ENCODE results near the gene RASGRP1. TPM values are rescaled to one million over a fixed set of nuclear protein-coding genes. Genes with fewer than 3 reads are reported as not detected.

The RASGRP1 gene
- total RNA-seq, 1 experiment from 2014 or later, result 2.8 TPM

GRCh38 chr15:38504680-38505467 is 59.7 kb downstream of the RASGRP1 start (continued):
- no peak for TF ChIP-seq NR1H2 (CRISPR knock-in tag; IDR thresholded peaks at IDR 0.05)

GRCh38 chr15:38503496-38503895 is 61.1 kb downstream of the RASGRP1 start:
- Mint-ChIP-seq H3K9me3 (no peaks in the 10 kb centered on the region), H3K4me1 (no peaks in the 10 kb centered on the region), H3K27ac (no peak overlapping the region), H3K27me3 (ENCODE audit: low read depth) (no peaks in the 10 kb centered on the region), H3K4me3 (no peak overlapping the region), H3K36me3 (peaks cover 4% of the 10 kb centered on the region)
- POLR2A ChIA-PET, result no interaction called here
- CTCF ChIA-PET, result interaction anchor here (1.4 kb wide), 1 partner anchor 60 kb away, joined by 6 read pairs; no protein-coding TSS in a partner anchor
- DNase-seq (ENCODE audit: low spot score) (no peak), ATAC-seq (no peak)
- TF ChIP-seq USF2 (CRISPR knock-in tag; IDR thresholded peaks at IDR 0.05) (no peak), STAT6 (CRISPR knock-in tag; conservative IDR thresholded peaks at IDR 0.05; ENCODE audit: low read depth) (no peak), CREB1 (CRISPR knock-in tag; IDR thresholded peaks at IDR 0.05) (no peak), FOXP4 (CRISPR knock-in tag; IDR thresholded peaks at IDR 0.05) (no peak), CDX4 (CRISPR knock-in tag; IDR thresholded peaks at IDR 0.05; ENCODE audit: borderline replicate concordance) (no peak), ZNF425 (CRISPR knock-in tag; conservative IDR thresholded peaks at IDR 0.05) (no peak), SMAD4 (CRISPR knock-in tag; IDR thresholded peaks at IDR 0.05) (no peak), NR3C1 (CRISPR knock-in tag; conservative IDR thresholded peaks at IDR 0.05; ENCODE audit: low read depth) (no peak), ZMAT4 (CRISPR knock-in tag; IDR thresholded peaks at IDR 0.05) (no peak), ZBTB43 (CRISPR knock-in tag; IDR thresholded peaks at IDR 0.05) (no peak), NFYB (CRISPR knock-in tag; conservative IDR thresholded peaks at IDR 0.05; ENCODE audit: low read depth) (no peak), ZNF396 (CRISPR knock-in tag; IDR thresholded peaks at IDR 0.05; ENCODE audit: borderline replicate concordance) (no peak), EMX1 (CRISPR knock-in tag; IDR thresholded peaks at IDR 0.05) (no peak)
